BLaER1 (cell line): ENCODE data around the gene HPSE2.

Experiments used
- H3K27ac ChIP-seq: shearing (Covaris generic); formaldehyde crosslinking; 2 replicates; pipeline ENCODE4 v1.8.1; 2022
- H3K27me3 ChIP-seq: shearing (Covaris generic); formaldehyde crosslinking; 2 replicates; pipeline ENCODE4 v1.8.1; 2022
- H3K36me3 ChIP-seq: shearing (Covaris generic); formaldehyde crosslinking; 2 replicates; pipeline ENCODE4 v1.8.1; 2022
- H3K4me1 ChIP-seq: shearing (Covaris generic); formaldehyde crosslinking; 2 replicates; pipeline ENCODE4 v1.8.1; 2022
- H3K4me2 ChIP-seq: shearing (Covaris generic); formaldehyde crosslinking; 2 replicates; pipeline ENCODE4 v1.8.1; 2022
- H3K4me3 ChIP-seq: shearing (Covaris generic); formaldehyde crosslinking; 2 replicates; pipeline ENCODE4 v1.8.1; 2022
- H3K9ac ChIP-seq: shearing (Covaris generic); formaldehyde crosslinking; 2 replicates; pipeline ENCODE4 v1.8.1; 2022
- H3K9me3 ChIP-seq: shearing (Covaris generic); formaldehyde crosslinking; 2 replicates; pipeline ENCODE4 v1.8.1; 2022
- H4K20me1 ChIP-seq: shearing (Covaris generic); formaldehyde crosslinking; 2 replicates; pipeline ENCODE4 v1.8.1; 2022
- Cebpa-rat ChIP-seq: shearing (Covaris generic); IDR thresholded peaks from 2 replicates; pipeline ENCODE4 v1.8.1; 2022

HPSE2 gene

DNA sequence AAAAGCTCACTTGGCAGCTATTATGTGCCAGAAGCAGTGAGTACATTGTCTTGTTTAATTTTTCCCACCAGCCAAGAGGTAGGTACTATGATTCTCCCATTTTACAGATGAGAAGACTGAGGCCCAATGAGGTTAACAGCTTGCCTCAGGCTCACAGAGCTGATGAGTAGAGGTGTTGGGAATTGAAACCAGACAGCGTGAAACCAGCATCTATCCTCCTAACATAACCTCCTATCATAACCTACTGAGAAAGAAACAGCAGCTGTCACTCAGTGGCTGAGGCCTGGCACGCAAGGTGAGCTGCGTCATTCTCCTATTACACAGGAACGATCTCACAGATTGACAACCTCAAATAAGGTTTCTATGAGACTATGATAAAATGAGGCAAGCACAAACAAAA, 826.9 kb downstream of the HPSE2 start:
- no peak overlapping the region for H3K9ac ChIP-seq
- H3K4me1 ChIP-seq, result peaks cover 24% of the 10 kb centered on the region
- H3K27me3 ChIP-seq, result no peaks in the 10 kb centered on the region
- no peak overlapping the region for H3K27ac ChIP-seq
- H3K4me3 ChIP-seq, result no peak overlapping the region
- no peaks in the 10 kb centered on the region for H4K20me1 ChIP-seq
- no peak overlapping the region for H3K4me2 ChIP-seq
- no peaks in the 10 kb centered on the region for H3K36me3 ChIP-seq
- no peak for TF ChIP-seq Cebpa-rat
- H3K9me3 ChIP-seq, result no peaks in the 10 kb centered on the region

DNA sequence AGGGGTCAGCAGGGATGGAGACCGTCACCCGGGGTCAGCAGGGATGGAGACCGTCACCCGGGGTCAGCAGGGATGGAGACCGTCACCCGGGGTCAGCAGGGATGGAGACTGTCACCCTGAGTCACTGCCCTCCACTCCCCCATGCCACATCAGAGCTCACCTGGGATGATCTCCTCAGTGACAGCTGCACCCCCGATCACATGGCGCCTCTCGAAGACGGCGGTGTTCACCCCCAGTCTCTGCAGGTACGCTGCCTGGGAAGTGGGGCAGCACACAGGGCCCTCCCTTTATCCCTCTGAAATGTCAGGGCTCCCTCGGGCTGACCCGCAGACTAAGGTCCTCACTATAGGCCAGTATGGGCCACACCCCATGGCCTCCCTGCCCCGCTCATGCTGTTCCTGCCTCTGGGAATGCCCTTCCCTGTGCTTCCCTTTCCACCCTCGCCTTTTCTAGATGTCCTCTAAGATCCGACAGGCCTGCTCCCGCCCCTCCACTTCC, 827.9 kb downstream of the HPSE2 start:
- Histone ChIP-seq H3K4me1 (peaks cover 22% of the 10 kb centered on the region), H3K27ac (no peak overlapping the region), H3K4me3 (no peak overlapping the region), H3K9ac (no peak overlapping the region), H4K20me1 (no peaks in the 10 kb centered on the region), H3K9me3 (no peaks in the 10 kb centered on the region), H3K4me2 (no peak overlapping the region), H3K27me3 (no peaks in the 10 kb centered on the region), H3K36me3 (peaks cover 7% of the 10 kb centered on the region)
- TF ChIP-seq Cebpa-rat, result no peak
